Measurements from ENCODE around the gene CEBPA.

The CEBPA gene

DNA sequence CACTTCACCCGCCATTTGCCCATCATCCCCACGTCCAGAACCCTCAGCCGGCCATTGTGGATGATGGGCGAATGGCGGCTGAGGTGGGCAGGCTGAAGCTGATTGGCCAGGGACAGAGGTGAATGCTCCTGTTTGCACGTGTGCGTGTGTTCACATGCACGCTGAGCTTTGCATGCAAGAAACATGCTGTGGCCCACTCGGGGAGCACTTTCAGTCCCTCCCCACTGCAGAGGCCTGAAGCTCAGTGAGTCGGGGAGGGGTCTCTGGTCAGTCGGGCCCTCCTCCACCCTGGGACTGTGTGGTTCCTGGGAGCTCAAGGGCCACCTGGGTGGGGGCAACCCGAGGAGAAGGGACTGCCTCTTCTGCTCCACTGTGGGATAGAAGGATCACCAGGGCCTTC is 24.9 kb downstream of the CEBPA start:
- DNase-seq (ENCODE audit: insufficient read length, low spot score) (no peak), FAIRE-seq (no peak)
- TF ChIP-seq POU2F2 (IDR thresholded peaks at IDR 0.05; ENCODE audit: low read depth, low read length) (no peak), POLR2AphosphoS5 (IDR thresholded peaks at IDR 0.05; ENCODE audit: low read depth, low read length) (no peak), SPI1 (IDR thresholded peaks at IDR 0.05; ENCODE audit: low read depth, low read length) (no peak), POLR2A (IDR thresholded peaks at IDR 0.05; ENCODE audit: low read depth, low read length) (no peak), TAF1 (IDR thresholded peaks at IDR 0.05; ENCODE audit: low read depth, low read length) (no peak), PAX5 (IDR thresholded peaks at IDR 0.05; ENCODE audit: insufficient read depth, low read length, severe bottlenecking) (no peak)

DNA sequence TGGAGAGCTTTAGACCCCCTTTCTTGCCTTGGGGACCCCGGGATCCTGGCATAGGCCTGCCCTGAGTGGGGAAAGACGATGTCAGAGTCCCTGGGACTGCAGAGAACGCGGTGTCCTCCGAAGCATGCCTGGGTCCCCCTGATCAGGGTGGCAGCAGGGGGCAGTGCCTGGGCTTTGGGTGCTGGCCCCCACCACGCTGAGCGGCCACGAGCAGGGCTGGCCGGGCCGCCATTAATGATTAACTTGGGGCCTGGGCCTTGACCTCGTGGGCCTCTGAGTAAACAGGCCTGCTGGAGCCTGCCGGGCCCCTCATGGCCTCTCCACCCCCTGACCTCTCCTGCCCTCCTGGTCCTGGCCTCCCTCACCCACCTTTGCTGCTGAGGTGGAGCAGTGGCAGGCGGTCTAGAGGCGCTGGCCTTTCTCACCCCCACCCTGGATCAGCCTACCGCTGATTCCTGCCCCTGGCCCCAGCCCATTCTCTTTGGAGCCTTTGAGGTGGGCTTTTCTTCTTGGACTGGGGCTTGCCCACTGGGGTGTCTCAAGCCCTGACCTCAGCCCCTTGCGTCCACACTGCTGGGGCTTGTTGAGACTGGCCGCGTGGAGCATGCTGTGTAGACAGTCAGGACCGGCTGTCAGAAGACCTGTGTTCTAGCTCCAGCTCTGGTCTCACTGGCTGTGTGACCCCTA is 26.3 kb downstream of the CEBPA start:
- FAIRE-seq (no peak), DNase-seq (ENCODE audit: insufficient read length, low spot score) (no peak)
- TF ChIP-seq POLR2AphosphoS5 (IDR thresholded peaks at IDR 0.05; ENCODE audit: low read depth, low read length) (no peak), POLR2A (IDR thresholded peaks at IDR 0.05; ENCODE audit: low read depth, low read length) (no peak), PAX5 (IDR thresholded peaks at IDR 0.05; ENCODE audit: insufficient read depth, low read length, severe bottlenecking) (no peak), POU2F2 (IDR thresholded peaks at IDR 0.05; ENCODE audit: low read depth, low read length) (no peak), SPI1 (IDR thresholded peaks at IDR 0.05; ENCODE audit: low read depth, low read length) (no peak), TAF1 (IDR thresholded peaks at IDR 0.05; ENCODE audit: low read depth, low read length) (no peak)

DNA sequence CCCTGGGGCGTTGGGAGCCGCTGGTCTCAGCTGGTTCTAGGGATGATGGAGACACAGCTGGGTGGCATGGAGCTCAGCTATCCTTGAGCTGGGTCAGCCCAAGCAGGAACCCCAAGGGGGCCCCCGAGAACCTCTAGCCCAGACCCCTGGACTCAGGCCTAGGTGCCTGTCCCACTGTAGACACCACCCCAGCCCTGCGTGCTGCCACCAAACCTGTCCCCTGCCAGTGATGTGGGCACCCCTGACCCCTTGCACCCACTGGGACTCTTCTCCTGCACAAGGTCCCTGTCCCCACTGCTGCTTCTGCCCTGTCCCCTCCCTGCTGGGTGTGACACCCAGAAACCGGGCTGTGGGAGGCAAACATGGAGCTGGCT is 26.8 kb downstream of the CEBPA start:
- TF ChIP-seq SPI1 (IDR thresholded peaks at IDR 0.05; ENCODE audit: low read depth, low read length), result no peak
- no peak for TF ChIP-seq POLR2A (IDR thresholded peaks at IDR 0.05; ENCODE audit: low read depth, low read length)
- TF ChIP-seq PAX5 (IDR thresholded peaks at IDR 0.05; ENCODE audit: insufficient read depth, low read length, severe bottlenecking), result no peak
- TF ChIP-seq POU2F2 (IDR thresholded peaks at IDR 0.05; ENCODE audit: low read depth, low read length), result no peak
- TF ChIP-seq POLR2AphosphoS5 (IDR thresholded peaks at IDR 0.05; ENCODE audit: low read depth, low read length), result no peak
- TF ChIP-seq TAF1 (IDR thresholded peaks at IDR 0.05; ENCODE audit: low read depth, low read length), result no peak
- DNase-seq (ENCODE audit: insufficient read length, low spot score), result no peak
- FAIRE-seq, result no peak

DNA sequence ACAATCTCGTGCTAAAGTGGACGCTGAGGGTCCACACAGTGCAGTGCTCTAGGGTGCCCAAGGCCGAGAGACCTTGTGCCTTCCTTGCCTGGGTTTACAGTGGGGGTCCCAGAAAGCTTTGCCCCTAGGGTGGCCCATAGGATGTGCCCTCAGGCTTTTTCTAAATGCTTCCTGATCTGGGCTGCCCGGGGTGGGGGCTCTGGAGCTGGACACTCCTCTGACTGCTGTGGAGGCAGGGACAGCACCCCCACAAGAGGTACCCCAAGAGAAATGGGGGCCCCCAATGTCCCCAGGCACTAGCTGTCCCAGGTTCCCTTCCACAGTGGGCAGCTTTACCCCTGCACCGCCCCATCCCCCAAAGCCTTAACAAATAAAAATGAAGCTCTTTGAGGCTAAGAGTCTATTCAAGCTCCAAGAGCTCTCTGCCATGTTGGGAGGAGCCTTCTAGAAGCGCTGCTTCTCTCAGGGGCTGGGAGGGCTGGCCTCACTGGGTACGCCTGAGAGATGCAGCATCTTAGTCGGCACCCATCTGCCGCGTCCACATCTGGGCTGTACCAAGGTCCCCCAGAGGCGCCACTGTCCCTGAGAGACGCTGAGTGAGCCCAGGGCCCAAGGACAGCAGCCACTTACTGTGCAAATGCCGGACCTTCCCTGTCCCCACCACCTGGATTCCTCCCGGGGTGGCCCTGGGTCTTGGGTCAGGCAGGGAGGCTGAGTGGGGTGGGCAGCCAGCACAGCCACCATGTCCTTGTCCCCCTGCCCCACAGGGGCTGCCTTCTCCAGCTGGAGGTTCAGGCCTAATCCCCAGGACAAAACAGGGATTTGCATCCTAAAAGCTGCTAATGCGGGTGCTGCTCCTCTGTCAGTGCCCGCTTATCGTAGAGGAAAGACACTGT is 27.4 kb downstream of the CEBPA start:
- TF ChIP-seq POLR2A (IDR thresholded peaks at IDR 0.05; ENCODE audit: low read depth, low read length) (no peak), TAF1 (IDR thresholded peaks at IDR 0.05; ENCODE audit: low read depth, low read length) (no peak), PAX5 (IDR thresholded peaks at IDR 0.05; ENCODE audit: insufficient read depth, low read length, severe bottlenecking) (no peak), POLR2AphosphoS5 (IDR thresholded peaks at IDR 0.05; ENCODE audit: low read depth, low read length) (no peak), POU2F2 (IDR thresholded peaks at IDR 0.05; ENCODE audit: low read depth, low read length) (no peak), SPI1 (IDR thresholded peaks at IDR 0.05; ENCODE audit: low read depth, low read length) (no peak)
- no peak for DNase-seq (ENCODE audit: insufficient read length, low spot score)
- no peak for FAIRE-seq

DNA sequence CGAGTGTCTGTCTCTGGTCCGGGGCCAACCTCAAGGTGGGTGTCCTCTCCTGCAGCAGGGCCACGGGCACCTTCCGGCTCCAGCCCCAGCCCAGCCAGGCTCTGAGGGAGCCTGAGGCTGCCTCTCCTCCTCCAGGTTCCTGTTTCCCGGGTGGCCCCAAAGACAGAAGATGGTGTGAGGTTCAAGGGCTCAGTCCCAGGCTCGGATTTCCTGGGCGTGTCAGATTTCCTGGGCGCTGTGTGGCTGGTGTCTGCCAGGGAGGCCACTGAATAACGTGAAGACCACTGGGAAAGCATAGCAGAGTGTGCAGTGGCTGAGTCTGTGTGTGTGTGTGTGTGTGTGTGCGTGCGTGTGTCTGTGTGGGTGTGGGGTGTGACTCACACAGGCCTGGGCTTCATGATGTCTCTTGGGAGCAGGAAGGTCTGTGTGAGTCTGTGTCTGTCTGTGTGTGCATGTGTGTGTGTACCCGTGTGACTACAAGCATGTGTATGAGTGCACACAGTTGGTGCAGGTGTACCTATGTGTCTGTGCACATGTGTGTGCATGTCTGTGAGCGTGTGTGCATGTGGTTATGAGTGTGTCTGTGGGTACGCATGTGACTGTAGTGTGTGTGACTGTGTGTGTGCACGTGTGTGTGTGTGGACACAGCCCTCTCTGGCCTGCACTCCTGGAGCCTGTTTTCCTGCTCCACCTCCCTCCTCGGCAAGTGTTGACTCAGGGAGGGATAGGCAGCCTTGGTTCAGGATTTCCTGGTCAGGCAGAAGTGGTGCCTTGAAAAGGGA is 28.3 kb downstream of the CEBPA start:
- TF ChIP-seq POLR2A (IDR thresholded peaks at IDR 0.05; ENCODE audit: low read depth, low read length), result no peak
- no peak for TF ChIP-seq SPI1 (IDR thresholded peaks at IDR 0.05; ENCODE audit: low read depth, low read length)
- TF ChIP-seq PAX5 (IDR thresholded peaks at IDR 0.05; ENCODE audit: insufficient read depth, low read length, severe bottlenecking), result no peak
- no peak for TF ChIP-seq POLR2AphosphoS5 (IDR thresholded peaks at IDR 0.05; ENCODE audit: low read depth, low read length)
- TF ChIP-seq POU2F2 (IDR thresholded peaks at IDR 0.05; ENCODE audit: low read depth, low read length), result no peak
- TF ChIP-seq TAF1 (IDR thresholded peaks at IDR 0.05; ENCODE audit: low read depth, low read length), result no peak
- DNase-seq (ENCODE audit: insufficient read length, low spot score) (no peak), FAIRE-seq (peak; percentile 81)

DNA sequence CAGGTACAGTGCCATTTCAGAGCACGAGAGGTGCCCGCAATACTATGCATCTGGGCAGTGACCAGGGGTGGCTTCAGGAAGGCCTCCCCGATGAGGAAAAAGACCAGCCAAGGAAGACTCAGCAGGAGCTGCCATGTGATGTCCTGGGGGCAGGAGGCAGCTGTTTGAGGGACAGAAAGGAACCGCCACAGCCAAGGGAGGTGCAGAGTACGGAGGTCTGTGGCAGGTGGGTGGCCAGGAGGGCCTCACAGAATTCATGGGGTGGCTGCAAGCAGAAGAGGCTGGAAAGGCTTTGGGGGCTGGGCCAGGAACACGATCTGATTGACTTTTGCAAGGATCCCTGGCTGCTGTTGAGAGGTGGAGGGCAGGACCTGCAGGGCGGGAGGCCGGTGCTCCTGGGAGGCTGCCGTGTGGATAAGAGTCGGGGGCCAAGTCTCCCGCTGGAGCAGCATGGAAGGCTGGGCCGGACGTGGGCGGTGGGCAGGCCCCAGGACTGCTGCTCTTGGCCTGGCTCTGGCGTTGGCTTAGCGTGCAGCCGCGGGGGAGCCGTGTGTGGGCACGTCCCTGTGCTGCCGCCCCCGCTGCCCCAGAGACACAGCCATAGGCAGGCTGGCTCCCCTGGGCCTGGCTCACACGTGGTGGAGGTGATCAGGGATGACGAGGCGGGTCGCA is 29.1 kb downstream of the CEBPA start:
- TF ChIP-seq TAF1 (IDR thresholded peaks at IDR 0.05; ENCODE audit: low read depth, low read length) (no peak), POU2F2 (IDR thresholded peaks at IDR 0.05; ENCODE audit: low read depth, low read length) (no peak)
- FAIRE-seq (no peak), DNase-seq (ENCODE audit: insufficient read length, low spot score) (no peak)

DNA sequence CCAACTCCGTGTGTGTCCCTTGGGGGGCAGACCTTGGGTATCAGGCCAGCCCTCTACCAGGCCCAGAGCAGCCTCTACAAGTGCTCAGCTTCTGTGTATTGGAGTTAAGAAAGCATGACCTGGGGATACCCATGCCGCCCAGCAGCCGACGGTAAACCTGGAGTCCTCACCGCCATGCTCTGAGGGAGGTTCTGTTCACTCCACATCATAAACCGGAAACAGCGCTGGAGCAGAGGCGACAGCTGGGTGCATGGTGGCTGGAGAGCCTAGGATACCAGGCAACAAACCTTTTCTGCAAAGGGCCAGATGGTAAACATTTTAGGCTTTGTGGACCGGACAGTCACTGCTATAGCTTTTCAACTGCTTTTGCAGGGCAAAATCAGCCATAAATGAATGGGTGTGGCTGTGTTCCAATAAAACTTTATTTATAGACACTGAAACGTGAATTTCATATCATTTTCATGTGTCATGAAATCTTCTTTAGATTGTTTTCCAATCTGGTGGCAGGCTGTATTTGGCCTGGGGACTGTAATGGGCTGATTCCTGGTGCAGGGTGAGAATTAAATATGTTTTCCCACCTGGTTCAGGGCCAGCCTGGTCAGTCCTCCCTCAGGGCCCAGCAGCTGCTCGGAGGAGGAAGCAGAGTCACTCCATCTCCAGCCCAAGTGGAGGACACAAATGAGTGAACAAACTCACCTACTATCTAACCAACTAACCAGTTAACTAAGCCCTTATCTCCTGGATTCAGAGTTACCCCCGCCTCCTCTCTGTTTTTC is 30.9 kb downstream of the CEBPA start:
- TF ChIP-seq SPI1 (IDR thresholded peaks at IDR 0.05; ENCODE audit: low read depth, low read length) (no peak), POLR2A (IDR thresholded peaks at IDR 0.05; ENCODE audit: low read depth, low read length) (no peak), PAX5 (IDR thresholded peaks at IDR 0.05; ENCODE audit: insufficient read depth, low read length, severe bottlenecking) (no peak), POLR2AphosphoS5 (IDR thresholded peaks at IDR 0.05; ENCODE audit: low read depth, low read length) (no peak)
- DNase-seq (ENCODE audit: insufficient read length, low spot score) (no peak), FAIRE-seq (no peak)

DNA sequence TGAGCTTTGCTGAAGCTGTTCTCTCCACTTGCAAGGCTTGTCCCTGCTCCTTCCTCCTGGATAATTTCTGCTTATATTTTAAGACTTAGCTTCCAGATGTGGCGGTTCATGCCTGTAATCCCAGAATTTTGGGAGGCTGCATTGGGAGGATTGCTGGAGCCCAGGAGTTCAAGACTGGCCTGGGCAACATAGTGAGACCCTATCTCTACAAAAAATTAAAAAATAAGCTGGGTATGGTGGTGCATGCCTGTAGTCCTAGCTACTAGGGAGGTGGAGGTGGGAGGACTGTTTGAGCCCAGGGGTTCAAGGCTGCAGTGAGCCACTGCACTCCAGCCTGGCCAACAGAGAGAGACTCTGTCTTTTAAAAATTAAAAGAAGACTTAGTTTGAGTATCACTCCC is 31.6 kb downstream of the CEBPA start:
- DNase-seq (ENCODE audit: insufficient read length, low spot score) (no peak), FAIRE-seq (no peak)
- TF ChIP-seq POLR2AphosphoS5 (IDR thresholded peaks at IDR 0.05; ENCODE audit: low read depth, low read length) (no peak), SPI1 (IDR thresholded peaks at IDR 0.05; ENCODE audit: low read depth, low read length) (no peak), PAX5 (IDR thresholded peaks at IDR 0.05; ENCODE audit: insufficient read depth, low read length, severe bottlenecking) (no peak), POU2F2 (IDR thresholded peaks at IDR 0.05; ENCODE audit: low read depth, low read length) (no peak), TAF1 (IDR thresholded peaks at IDR 0.05; ENCODE audit: low read depth, low read length) (no peak)
